PC-3 (cell line): ENCODE measurements around the gene DGLUCY. TPM values are rescaled to one million over a fixed set of nuclear protein-coding genes. Genes with fewer than 3 reads are reported as not detected.

Experiments
- ATAC-seq: fragments of 200-7000 bp; cut with Tn5 transposase; 2 replicates; pipeline ENCODE4 v1.9.1; 2020; ENCODE audit warnings: mild to moderate bottlenecking, moderate library complexity
- BruUV-seq: library from RNA; stranded (reverse); fragments of 400-500 nt; replicated peaks from 2 replicates; lab custom pipeline; 2021; lab: Mats Ljungman, UMichigan
- CTCF ChIA-PET: fragments of 300-600 bp; sonication (Branson Sonifier 250); formaldehyde crosslinking; loops from one replicate; lab custom pipeline; 2022; ENCODE audit warnings: antibody characterized with exemption; lab: Charles Lee
- POLR2A ChIA-PET: fragments of 300-600 bp; sonication (Branson Sonifier 250); formaldehyde crosslinking; loops from one replicate; lab custom pipeline; 2022; ENCODE audit warnings: antibody characterized with exemption; ENCODE audit not compliant: unreplicated experiment; lab: Charles Lee
- DNase-seq: peaks from one replicate; pipeline ENCODE4 v3.0.0-alpha.2; 2015
- H2AFZ ChIP-seq: fragments of 300-600 bp; sonication (generic); 2 replicates; pipeline ENCODE4 v1.6.0; 2016; ENCODE audit warnings: antibody characterized with exemption, low read length
- H3F3A ChIP-seq: fragments of 300-600 bp; sonication (generic); one replicate; pipeline ENCODE4 v1.6.0; 2017; ENCODE audit warnings: antibody characterized with exemption, low read length, control low read depth, mild to moderate bottlenecking; ENCODE audit not compliant: unreplicated experiment
- H3K27ac ChIP-seq: fragments of 300-600 bp; sonication (generic); 2 replicates; pipeline ENCODE4 v1.5.1; 2016; ENCODE audit warnings: mild to moderate bottlenecking, low read length
- H3K27me3 ChIP-seq: fragments of 300-600 bp; sonication (generic); 2 replicates; pipeline ENCODE4 v1.6.1; 2016; ENCODE audit warnings: low read length, mixed read lengths
- H3K36me3 ChIP-seq: fragments of 300-600 bp; sonication (generic); 2 replicates; pipeline ENCODE4 v1.6.1; 2016; ENCODE audit warnings: low read depth, mixed run types, low read length, mixed read lengths
- H3K4me1 ChIP-seq: fragments of 300-600 bp; sonication (generic); 2 replicates; pipeline ENCODE4 v1.5.1; 2016; ENCODE audit warnings: low read length; ENCODE audit not compliant: insufficient read depth
- H3K4me2 ChIP-seq: fragments of 300-600 bp; sonication (generic); 2 replicates; pipeline ENCODE4 v1.6.0; 2016; ENCODE audit warnings: low read length
- H3K4me3 ChIP-seq: fragments of 300-600 bp; sonication (generic); 2 replicates; pipeline ENCODE4 v1.5.1; 2016; ENCODE audit warnings: mild to moderate bottlenecking, low read length, mixed read lengths
- H3K79me2 ChIP-seq: fragments of 300-600 bp; sonication (generic); 2 replicates; pipeline ENCODE4 v1.6.1; 2017; ENCODE audit warnings: low read length, mixed read lengths
- H3K9ac ChIP-seq: fragments of 300-600 bp; sonication (generic); 2 replicates; pipeline ENCODE4 v1.6.0; 2016; ENCODE audit warnings: mild to moderate bottlenecking, low read length
- H3K9me2 ChIP-seq: fragments of 300-600 bp; sonication (generic); replicated peaks from 2 replicates; pipeline ENCODE4 v1.6.1; 2016; ENCODE audit warnings: mixed run types, low read length, mixed read lengths
- H3K9me3 ChIP-seq: fragments of 300-600 bp; sonication (generic); 2 replicates; pipeline ENCODE4 v1.6.1; 2016; ENCODE audit warnings: low read length, mixed read lengths
- H4K20me1 ChIP-seq: fragments of 300-600 bp; sonication (generic); 2 replicates; pipeline ENCODE4 v1.6.1; 2016; ENCODE audit warnings: low read length, mixed read lengths
- EZH2 ChIP-seq: fragments of 300-600 bp; sonication (generic); IDR thresholded peaks from one replicate; pipeline ENCODE4 v1.6.1; 2017; ENCODE audit warnings: antibody characterized with exemption, mild to moderate bottlenecking, low read length; ENCODE audit not compliant: unreplicated experiment
- EZH2phosphoT487 ChIP-seq: fragments of 300-600 bp; sonication (generic); IDR thresholded peaks from 2 replicates; pipeline ENCODE4 v1.6.1; 2018; ENCODE audit warnings: mild to moderate bottlenecking, antibody characterized with exemption, low read length, borderline replicate concordance
- intact Hi-C: fragments of 100-400 bp; cut with micrococcal nuclease; formaldehyde crosslinking; loops from 2 replicates; pipeline ENCODE4 v1.9.0; 2023
- total RNA-seq: library from RNA; depleted of rRNA; stranded (reverse); fragments of >200 nt; gene quantifications from 2 replicates; pipeline ENCODE4 v1.2.3, GENCODE V29; 2014
- TF ChIP-seq, protein P1 (sequence below): fragments of 300-600 bp; sonication (generic); conservative IDR thresholded peaks from 2 replicates; pipeline ENCODE4 v1.5.1; 2017; ENCODE audit warnings: antibody characterized with exemption, low read depth, mild to moderate bottlenecking, low read length

DGLUCY gene
- total RNA-seq, 1 experiment from 2014 or later = 0.84 TPM

- peaks cover 49% of the 10 kb centered on the region for H3K4me1 ChIP-seq
- peak overlapping the region; percentile 9 for H3K4me2 ChIP-seq
- ATAC-seq (peak; percentile 73), DNase-seq (peak; percentile 82)
- peak overlapping the region; percentile 89 for H3K27ac ChIP-seq
- H3K9me3 ChIP-seq = no peaks in the 10 kb centered on the region
- no peak overlapping the region for H3K4me3 ChIP-seq
- no peaks in the 10 kb centered on the region for H3K36me3 ChIP-seq
- CTCF ChIA-PET = no interaction called here
- no TSS peak for BruUV-seq
- H3K9me2 ChIP-seq = no peaks in the 10 kb centered on the region
- intact Hi-C loops = loop anchor here (1.0 to 10.0 kb wide), 3 partner anchors 21 to 55 kb away; no protein-coding TSS in a partner anchor
- no peaks in the 10 kb centered on the region for H4K20me1 ChIP-seq
- no peak overlapping the region for H2AFZ ChIP-seq
- peak overlapping the region; percentile 34; the same call in 1 of the 2 replicates for H3K9ac ChIP-seq
- no peaks in the 10 kb centered on the region for H3K27me3 ChIP-seq
- TF ChIP-seq EZH2phosphoT487 (no peak), EZH2 (no peak)
- TF ChIP-seq, protein P1, sequence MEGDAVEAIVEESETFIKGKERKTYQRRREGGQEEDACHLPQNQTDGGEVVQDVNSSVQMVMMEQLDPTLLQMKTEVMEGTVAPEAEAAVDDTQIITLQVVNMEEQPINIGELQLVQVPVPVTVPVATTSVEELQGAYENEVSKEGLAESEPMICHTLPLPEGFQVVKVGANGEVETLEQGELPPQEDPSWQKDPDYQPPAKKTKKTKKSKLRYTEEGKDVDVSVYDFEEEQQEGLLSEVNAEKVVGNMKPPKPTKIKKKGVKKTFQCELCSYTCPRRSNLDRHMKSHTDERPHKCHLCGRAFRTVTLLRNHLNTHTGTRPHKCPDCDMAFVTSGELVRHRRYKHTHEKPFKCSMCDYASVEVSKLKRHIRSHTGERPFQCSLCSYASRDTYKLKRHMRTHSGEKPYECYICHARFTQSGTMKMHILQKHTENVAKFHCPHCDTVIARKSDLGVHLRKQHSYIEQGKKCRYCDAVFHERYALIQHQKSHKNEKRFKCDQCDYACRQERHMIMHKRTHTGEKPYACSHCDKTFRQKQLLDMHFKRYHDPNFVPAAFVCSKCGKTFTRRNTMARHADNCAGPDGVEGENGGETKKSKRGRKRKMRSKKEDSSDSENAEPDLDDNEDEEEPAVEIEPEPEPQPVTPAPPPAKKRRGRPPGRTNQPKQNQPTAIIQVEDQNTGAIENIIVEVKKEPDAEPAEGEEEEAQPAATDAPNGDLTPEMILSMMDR = no peak
- H3K79me2 ChIP-seq = no peaks in the 10 kb centered on the region
- H3F3A ChIP-seq = no peaks in the 10 kb centered on the region
- POLR2A ChIA-PET = no interaction called here
Measured at GRCh38 chr14:91229743-91230200, 115.9 kb downstream of the DGLUCY start.

DNA sequence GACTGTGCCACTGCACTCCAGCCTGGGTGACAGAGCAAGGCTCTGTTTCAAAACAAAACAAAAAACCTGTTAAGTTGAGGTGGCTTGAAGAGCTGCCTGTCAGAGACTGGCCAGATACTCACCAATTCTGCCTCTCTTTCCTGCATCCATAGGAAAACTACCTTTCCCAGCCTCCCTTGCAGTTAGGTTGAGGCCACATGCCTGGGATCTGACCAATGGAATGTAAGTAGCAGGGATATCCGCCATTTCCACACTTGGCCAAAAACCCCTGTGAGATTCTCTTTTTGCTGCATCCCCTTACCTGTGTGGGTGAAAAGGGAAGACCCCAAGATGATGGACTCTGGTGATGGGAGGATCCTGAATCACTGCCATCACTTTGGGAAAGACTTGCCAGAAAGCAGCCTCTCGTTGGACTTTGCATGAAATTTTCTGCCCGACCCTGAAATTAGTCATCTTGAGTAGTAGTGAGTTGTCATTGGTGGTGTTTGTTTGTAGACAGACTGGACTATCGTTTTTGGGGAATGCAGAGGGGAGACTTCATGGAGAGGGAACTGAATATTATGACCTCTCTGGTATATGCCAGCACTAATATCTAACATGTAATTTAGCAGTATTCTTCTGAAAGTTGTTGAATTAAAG, 116.6 kb downstream of the DGLUCY start:
- intact Hi-C loops = no loop called here
- Histone ChIP-seq H4K20me1 (no peaks in the 10 kb centered on the region), H3K4me2 (peak overlapping the region; percentile 29; the same call in 1 of the 2 replicates), H3K79me2 (no peaks in the 10 kb centered on the region), H3K27me3 (no peaks in the 10 kb centered on the region), H3K9me2 (no peaks in the 10 kb centered on the region), H3K9me3 (no peaks in the 10 kb centered on the region), H3K36me3 (no peaks in the 10 kb centered on the region), H3K4me3 (no peak overlapping the region), H3K9ac (no peak overlapping the region), H3K4me1 (peaks cover 44% of the 10 kb centered on the region), H3K27ac (peak overlapping the region; percentile 89), H2AFZ (peak overlapping the region; percentile 64), H3F3A (no peaks in the 10 kb centered on the region)
- ATAC-seq = peak; percentile 15; the same call in 1 of the 2 replicates
- POLR2A ChIA-PET = no interaction called here
- CTCF ChIA-PET = no interaction called here
- TF ChIP-seq EZH2 = no peak
- TF ChIP-seq, protein P1 = no peak
- no peak for TF ChIP-seq EZH2phosphoT487
- no TSS peak for BruUV-seq
- peak; percentile 42 for DNase-seq

- Histone ChIP-seq H3K4me1 (peaks cover 44% of the 10 kb centered on the region), H3K36me3 (no peaks in the 10 kb centered on the region), H3F3A (no peaks in the 10 kb centered on the region), H3K27ac (no peak overlapping the region), H3K4me2 (no peak overlapping the region), H3K27me3 (no peaks in the 10 kb centered on the region), H3K9me3 (no peaks in the 10 kb centered on the region), H3K79me2 (no peaks in the 10 kb centered on the region), H3K4me3 (no peak overlapping the region), H2AFZ (no peak overlapping the region), H3K9me2 (no peaks in the 10 kb centered on the region), H3K9ac (no peak overlapping the region), H4K20me1 (no peaks in the 10 kb centered on the region)
- no peak for DNase-seq
- BruUV-seq = no TSS peak
- CTCF ChIA-PET = no interaction called here
- TF ChIP-seq EZH2phosphoT487 (no peak), EZH2 (no peak)
- TF ChIP-seq, protein P1 = no peak
- no peak for ATAC-seq
- intact Hi-C loops = no loop called here
- POLR2A ChIA-PET = no interaction called here
Measured at GRCh38 chr14:91231446-91231845, 117.6 kb downstream of the DGLUCY start.
